ENCODE data around the gene APOO. TPM values are rescaled to one million over a fixed set of nuclear protein-coding genes. Genes with fewer than 3 reads are reported as not detected.

Gene APOO
- total and polyA plus RNA-seq, 2 of the 4 experiments (the other 2 are of a cell fraction): 9.0 to 14.2 TPM

DNA sequence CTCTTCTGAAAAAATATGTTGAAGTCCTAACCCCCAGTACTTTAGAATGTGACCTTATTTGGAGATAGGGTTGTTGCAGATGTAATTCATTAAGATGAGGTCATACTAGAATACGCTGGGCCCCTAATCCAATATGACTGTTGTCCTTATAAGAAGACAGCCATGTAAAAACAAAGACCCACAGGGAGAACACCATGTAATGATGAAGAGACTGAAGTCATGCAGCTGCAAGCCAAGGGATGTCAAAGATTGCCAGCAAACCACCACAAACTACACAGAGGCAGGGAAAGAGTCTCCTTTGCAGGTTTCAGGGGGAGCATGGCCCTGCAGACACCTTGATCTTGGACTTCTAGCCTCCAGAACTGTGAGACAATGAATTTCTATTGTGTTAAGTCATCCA is 37.5 kb upstream of the APOO start:
- Histone ChIP-seq H3K4me1 (ENCODE audit: control insufficient read depth, insufficient read depth, low read length) (no peaks in the 10 kb centered on the region), H4K8ac (ENCODE audit: low read depth in 2 of 2, low read length in 2 of 2) (no peak overlapping the region), H4K5ac (ENCODE audit: low read depth, low read length) (no peak overlapping the region), H3K18ac (ENCODE audit: low read depth, low read length) (no peak overlapping the region), H2BK120ac (ENCODE audit: low read depth, low read length) (no peak overlapping the region), H3K9ac (ENCODE audit: low read depth, low read length) (no peak overlapping the region), H2BK5ac (ENCODE audit: low read depth, low read length, poor library complexity, severe bottlenecking) (no peak overlapping the region), H3K9me3 (ENCODE audit: control insufficient read depth, insufficient read depth, low read length) (no peaks in the 10 kb centered on the region), H3K36me3 (ENCODE audit: control insufficient read depth, insufficient read depth, low read length) (no peaks in the 10 kb centered on the region), H2AK5ac (ENCODE audit: low read depth, low read length) (no peak overlapping the region), H3K14ac (replicated peaks; ENCODE audit: low read depth, low read length) (no peak overlapping the region), H3K4me2 (ENCODE audit: low read depth, low read length) (no peak overlapping the region), H2BK15ac (ENCODE audit: low read depth, low read length) (no peak overlapping the region), H4K91ac (ENCODE audit: insufficient read depth, low read depth, low read length) (no peak overlapping the region), H3K79me1 (ENCODE audit: low read depth in 1 of 2, low read length in 2 of 2) (no peaks in the 10 kb centered on the region), H3K9me1 (ENCODE audit: insufficient read depth, low read length) (no peaks in the 10 kb centered on the region), H3K23ac (ENCODE audit: low read depth, low read length) (no peak overlapping the region), H2AFZ (replicated peaks; ENCODE audit: low read length, poor library complexity) (no peak overlapping the region), H3K56ac (ENCODE audit: extremely low read depth, insufficient read depth, low read length) (no peak overlapping the region), H3K27ac (ENCODE audit: insufficient read depth, low read length) (no peak overlapping the region), H3K4me3 (ENCODE audit: insufficient read depth, low read depth, low read length) (no peak overlapping the region), H2AK9ac (replicated peaks; ENCODE audit: low read depth, low read length, poor library complexity) (no peak overlapping the region), H4K20me1 (ENCODE audit: insufficient read depth, low read length) (no peaks in the 10 kb centered on the region), H3K27me3 (ENCODE audit: control insufficient read depth, insufficient read depth, low read length) (peaks cover 11% of the 10 kb centered on the region), H2BK20ac (ENCODE audit: low read depth, low read length) (no peak overlapping the region), H3K4ac (ENCODE audit: low read depth, low read length) (no peak overlapping the region)
- no peak for DNase-seq
- dilution Hi-C loops (cut with HindIII; ENCODE audit: low sequenced_read_pairs, unreplicated experiment): no loop called here
- BruUV-seq (replicated peaks): no TSS peak
- ChIA-PET CTCF (no interaction called here), POLR2A (ENCODE audit: unreplicated experiment) (no interaction called here)
- TF ChIP-seq, protein P1, sequence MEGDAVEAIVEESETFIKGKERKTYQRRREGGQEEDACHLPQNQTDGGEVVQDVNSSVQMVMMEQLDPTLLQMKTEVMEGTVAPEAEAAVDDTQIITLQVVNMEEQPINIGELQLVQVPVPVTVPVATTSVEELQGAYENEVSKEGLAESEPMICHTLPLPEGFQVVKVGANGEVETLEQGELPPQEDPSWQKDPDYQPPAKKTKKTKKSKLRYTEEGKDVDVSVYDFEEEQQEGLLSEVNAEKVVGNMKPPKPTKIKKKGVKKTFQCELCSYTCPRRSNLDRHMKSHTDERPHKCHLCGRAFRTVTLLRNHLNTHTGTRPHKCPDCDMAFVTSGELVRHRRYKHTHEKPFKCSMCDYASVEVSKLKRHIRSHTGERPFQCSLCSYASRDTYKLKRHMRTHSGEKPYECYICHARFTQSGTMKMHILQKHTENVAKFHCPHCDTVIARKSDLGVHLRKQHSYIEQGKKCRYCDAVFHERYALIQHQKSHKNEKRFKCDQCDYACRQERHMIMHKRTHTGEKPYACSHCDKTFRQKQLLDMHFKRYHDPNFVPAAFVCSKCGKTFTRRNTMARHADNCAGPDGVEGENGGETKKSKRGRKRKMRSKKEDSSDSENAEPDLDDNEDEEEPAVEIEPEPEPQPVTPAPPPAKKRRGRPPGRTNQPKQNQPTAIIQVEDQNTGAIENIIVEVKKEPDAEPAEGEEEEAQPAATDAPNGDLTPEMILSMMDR (conservative IDR thresholded peaks at IDR 0.05; ENCODE audit: low read depth, low read length): no peak
- TF ChIP-seq CEBPB (IDR thresholded peaks at IDR 0.05; ENCODE audit: low read depth, low read length) (no peak), MAFK (IDR thresholded peaks at IDR 0.05; ENCODE audit: low read depth, low read length) (no peak)
- in situ Hi-C loops (cut with MboI; ENCODE audit: low sequenced_read_pairs): no loop called here
- WGBS, 2 experiments (ENCODE audit: extremely low coverage in 2 of 2, insufficient read length in 1 of 2): no CpG with 5 or more reads among the region's 1 CpG
- intact Hi-C loops (cut with micrococcal nuclease): no loop called here
- no peak for ATAC-seq (ENCODE audit: low read depth)
